Endometrium (tissue), 2 donors: ENCODE data around the gene ARRB2.

Experiments
- FAIRE-seq: peaks from 2 replicates; lab custom pipeline; 2012; peaks lifted over from hg19 to GRCh38; lab: Jason Lieb, UNC
- donor health status: control.
- donor health status: control.

The ARRB2 gene

GRCh38 chr17:4733073-4733531, 22.7 kb downstream of the ARRB2 start:
- FAIRE-seq = no peak

- FAIRE-seq = no peak
Observed at GRCh38 chr17:4734857-4735475, 24.5 kb downstream of the ARRB2 start.

DNA sequence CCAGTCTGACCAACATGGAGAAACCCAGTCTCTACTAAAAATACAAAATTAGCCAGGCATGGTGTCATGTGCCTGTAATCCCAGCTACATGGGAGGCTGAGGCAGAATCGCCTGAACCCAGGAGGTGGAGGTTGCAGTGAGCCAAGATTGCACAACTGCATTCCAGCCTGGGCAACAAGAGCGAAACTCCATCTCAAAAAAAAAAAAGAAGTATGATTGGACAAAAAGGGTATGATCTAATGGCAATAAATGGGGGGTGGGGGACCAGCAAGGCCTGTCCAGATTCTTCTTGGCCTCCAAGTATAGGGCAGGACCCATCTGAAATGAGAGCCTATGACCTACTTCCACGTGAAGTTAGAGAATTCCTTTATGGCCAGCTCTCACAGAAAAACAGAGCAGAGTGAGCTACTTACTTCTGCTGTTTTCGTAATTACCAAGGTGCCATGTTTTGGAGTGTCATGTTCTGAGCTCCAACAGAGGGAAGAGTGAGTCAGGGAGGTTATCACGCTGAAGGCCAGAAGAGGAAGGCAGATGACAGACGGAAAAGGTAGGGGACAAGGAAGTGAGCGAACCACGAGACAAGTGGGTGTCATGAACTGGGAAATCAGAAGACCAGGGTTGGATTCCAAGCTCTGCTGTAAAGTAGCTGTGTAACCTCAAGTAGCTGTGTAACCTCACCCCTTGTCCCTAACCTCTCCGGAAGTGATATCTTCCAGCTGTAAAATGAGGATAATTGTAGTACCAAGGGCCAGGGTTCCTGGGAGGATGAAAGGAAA, 25.6 kb downstream of the ARRB2 start:
- FAIRE-seq = no peak

- no peak for FAIRE-seq
Observed at GRCh38 chr17:4738136-4739121, 28.0 kb downstream of the ARRB2 start.

GRCh38 chr17:4739122-4740024, 28.9 kb downstream of the ARRB2 start, which contains the start of the genes CXCL16 and ZMYND15:
CXCL16 (minus strand) TSS chr17:4739928; CDS start chr17:4739339, 589 bp downstream.
ZMYND15 (plus strand) TSS chr17:4739833; CDS start chr17:4740549, 716 bp downstream.
- no peak for FAIRE-seq

- no peak for FAIRE-seq
Observed at GRCh38 chr17:4740025-4740351, 29.6 kb downstream of the ARRB2 start.

- FAIRE-seq = no peak
Observed at GRCh38 chr17:4740584-4740983, 30.2 kb downstream of the ARRB2 start.

- no peak for FAIRE-seq
Observed at GRCh38 chr17:4741544-4741943, 31.1 kb downstream of the ARRB2 start.

- FAIRE-seq = no peak
Observed at GRCh38 chr17:4742133-4742532, 31.7 kb downstream of the ARRB2 start.

DNA sequence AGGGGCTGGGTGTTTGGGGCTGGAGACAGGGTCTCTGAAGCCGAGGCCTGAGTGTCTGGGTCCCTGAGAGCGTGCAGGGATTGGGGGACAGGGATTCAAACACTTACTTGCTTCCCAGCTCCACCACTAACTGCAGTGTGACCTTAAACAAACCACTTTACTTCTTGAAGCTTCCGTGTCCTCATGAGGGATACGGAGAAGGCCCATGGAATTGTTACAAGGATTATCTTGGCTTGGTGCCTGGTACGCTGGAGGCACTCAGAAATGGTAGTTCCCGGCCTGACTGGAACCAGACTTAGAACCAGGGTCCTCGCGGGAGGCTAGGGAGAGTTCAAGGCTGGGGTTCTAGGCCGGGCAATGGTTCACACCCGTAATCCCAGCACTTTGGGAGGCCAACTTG, 32.2 kb downstream of the ARRB2 start:
- no peak for FAIRE-seq

GRCh38 chr17:4743216-4743615, 32.8 kb downstream of the ARRB2 start:
- FAIRE-seq = no peak

GRCh38 chr17:4743898-4744297, 33.5 kb downstream of the ARRB2 start:
- FAIRE-seq = no peak

GRCh38 chr17:4744999-4745969, 34.9 kb downstream of the ARRB2 start:
- no peak for FAIRE-seq

DNA sequence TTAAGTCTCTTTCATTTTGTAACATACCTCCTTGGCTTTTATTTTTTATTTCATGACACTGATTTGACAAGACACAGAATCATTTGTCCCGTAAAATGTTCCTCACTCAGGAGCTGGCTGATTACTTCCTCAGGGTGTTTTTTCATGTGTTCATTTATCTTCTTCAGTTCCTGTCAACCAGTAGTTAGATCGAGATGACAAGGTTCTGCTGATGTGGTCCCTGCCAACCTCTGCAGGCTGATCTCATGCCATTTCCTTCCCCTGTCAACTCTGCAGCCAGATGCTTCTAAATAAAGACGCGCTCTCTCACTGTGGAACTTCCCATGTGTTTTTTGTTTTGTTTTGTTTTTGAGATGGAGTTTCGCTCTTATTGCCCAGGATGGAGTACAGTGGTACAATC, 37.4 kb downstream of the ARRB2 start:
- no peak for FAIRE-seq

DNA sequence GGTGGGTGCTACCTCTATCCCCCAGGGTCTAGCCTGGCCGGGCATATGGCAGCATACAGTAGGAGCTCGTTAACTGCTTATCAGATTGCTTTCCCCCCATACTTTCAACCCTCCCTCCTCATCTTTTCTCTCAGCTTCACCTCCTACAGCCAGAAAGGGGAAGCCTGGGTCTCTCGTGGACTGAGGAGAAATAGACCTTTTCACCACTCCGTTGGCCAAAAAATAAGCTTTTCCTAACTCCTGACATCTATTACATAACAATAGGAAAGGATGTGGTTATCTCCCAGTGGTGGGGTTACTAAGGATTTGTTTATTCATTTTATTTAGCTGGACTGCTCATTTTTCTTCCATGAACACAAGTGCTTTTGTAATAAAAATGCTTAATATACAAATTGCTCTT, 38.3 kb downstream of the ARRB2 start:
- FAIRE-seq = no peak

- FAIRE-seq = no peak
Observed at GRCh38 chr17:4750606-4751005, 40.2 kb downstream of the ARRB2 start.

- FAIRE-seq = no peak
Observed at GRCh38 chr17:4751932-4752331, 41.5 kb downstream of the ARRB2 start.

DNA sequence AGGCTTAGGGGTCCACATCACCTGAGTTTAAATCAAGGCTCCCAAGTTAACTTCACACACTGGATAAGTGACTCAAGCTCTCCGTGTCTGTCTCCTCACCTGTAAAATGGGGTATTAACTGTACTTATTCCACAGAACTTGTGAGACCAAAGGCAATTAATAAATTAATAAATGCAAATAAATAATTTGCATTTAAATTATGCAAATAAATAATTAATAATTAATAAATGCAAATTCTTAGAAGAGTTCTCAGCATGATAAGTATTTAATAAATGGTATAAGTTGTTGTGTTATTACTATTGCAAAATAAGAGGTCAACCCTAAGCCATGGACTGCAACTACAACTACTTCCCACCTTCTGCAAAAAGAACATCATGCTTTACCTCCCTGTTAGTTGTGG, 43.0 kb downstream of the ARRB2 start:
- FAIRE-seq = no peak

DNA sequence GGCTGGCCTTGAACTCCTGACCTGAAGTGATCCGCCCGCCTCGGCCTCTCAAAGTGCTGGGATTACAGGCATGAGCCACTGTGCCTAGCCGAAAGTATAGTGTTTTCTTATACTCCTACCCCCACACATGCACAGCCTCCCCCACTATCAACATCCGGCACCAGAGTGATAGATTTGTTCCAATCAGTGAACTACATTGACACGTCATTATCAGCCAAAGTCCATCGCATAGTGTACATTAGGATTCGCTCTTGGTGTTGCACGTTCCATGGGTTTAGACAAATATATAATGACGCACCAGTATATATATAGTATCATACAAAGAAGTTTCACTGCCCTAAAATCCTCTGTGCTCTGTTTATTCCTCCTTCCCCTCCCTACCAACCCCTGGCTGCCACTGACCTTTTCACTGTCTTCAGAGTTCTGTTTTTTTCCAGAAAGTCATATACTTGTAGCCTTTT, 49.4 kb downstream of the ARRB2 start:
- no peak for FAIRE-seq

DNA sequence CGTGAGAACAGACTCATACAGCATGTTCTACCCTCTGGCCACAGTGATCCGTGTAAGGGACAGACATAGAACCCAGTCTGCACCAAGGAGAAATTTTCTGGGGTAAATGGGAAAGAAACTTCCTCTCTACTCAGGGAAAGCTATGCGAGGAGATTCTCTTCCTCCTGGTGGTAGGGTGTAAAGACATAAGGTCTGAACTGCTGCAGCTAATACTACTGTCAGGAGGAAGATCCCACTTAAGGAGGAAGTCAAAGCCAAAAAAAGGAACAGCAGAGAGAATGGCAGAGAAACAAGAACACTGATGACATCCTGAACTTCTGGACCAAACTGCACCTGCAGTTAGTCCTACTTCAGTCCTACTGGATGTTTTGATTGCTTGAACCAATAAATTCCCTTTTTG, 54.2 kb downstream of the ARRB2 start:
- no peak for FAIRE-seq
